ENCODE measurements around the gene RNF26.

The RNF26 gene

DNA sequence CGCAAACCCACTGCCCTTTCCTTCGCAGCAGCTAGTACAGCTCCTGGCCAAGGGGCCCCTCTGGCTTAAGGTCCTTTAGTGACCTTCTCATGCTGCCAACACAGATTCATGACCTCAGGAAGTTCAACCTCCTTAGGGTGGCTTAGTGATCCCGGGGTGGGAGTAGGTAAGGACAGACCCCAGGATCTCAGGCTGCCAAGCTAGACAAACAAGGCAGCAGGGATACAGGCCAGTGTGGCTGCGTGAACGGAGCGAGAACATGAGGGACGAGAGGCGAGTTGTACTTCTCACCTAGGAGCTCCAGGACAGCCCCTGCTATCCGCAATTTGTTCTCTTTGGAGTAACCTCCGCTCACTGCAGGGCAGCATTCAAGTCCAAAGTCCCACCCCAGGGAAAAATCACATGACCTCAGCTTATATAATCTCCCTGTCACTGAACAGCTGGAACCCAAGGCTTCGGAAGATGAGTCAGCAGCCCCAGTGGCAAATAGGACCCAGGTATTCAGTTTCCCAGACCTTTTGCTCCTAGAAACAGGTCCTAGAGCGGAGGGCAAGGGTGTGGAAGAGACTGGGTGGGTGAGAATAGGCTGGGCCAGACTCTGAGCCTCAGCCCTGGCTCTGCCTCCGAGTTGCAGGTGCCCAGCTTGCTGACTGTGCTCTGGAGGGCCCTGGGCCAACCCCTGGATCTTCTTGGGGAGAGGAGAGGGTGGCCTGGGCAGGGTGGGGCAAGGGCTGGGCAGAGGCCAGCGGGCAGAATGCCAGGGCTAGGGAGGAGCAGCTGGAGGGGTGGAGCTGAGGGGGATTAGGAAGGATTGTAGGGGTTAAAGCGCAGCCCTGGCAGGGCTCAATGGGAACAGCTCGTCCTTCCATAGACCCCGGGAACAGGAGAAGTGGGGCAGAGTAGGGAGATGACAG is 34.1 kb downstream of the RNF26 start:
- no peaks in the 10 kb centered on the region for H3K27me3 ChIP-seq (ENCODE audit: low read length)
- H2AFZ ChIP-seq (ENCODE audit: low read depth, low read length, severe bottlenecking): no peak overlapping the region
- H4K20me1 ChIP-seq (ENCODE audit: low read depth, low read length): no peaks in the 10 kb centered on the region
- H3K27ac ChIP-seq (ENCODE audit: low read depth, low read length): no peak overlapping the region
- H3K9ac ChIP-seq (ENCODE audit: low read length): no peak overlapping the region
- H3K36me3 ChIP-seq (ENCODE audit: low read length): no peaks in the 10 kb centered on the region
- H3K4me3 ChIP-seq (ENCODE audit: insufficient read depth, low read length, poor library complexity, severe bottlenecking): no peak overlapping the region
- H3K9me3 ChIP-seq (ENCODE audit: insufficient read depth, low read length): no peaks in the 10 kb centered on the region
- no peaks in the 10 kb centered on the region for H3F3A ChIP-seq (ENCODE audit: insufficient read depth)
- no peak for TF ChIP-seq EZH2phosphoT487 (conservative IDR thresholded peaks at IDR 0.05; ENCODE audit: low read length)
- TF ChIP-seq, protein P1, sequence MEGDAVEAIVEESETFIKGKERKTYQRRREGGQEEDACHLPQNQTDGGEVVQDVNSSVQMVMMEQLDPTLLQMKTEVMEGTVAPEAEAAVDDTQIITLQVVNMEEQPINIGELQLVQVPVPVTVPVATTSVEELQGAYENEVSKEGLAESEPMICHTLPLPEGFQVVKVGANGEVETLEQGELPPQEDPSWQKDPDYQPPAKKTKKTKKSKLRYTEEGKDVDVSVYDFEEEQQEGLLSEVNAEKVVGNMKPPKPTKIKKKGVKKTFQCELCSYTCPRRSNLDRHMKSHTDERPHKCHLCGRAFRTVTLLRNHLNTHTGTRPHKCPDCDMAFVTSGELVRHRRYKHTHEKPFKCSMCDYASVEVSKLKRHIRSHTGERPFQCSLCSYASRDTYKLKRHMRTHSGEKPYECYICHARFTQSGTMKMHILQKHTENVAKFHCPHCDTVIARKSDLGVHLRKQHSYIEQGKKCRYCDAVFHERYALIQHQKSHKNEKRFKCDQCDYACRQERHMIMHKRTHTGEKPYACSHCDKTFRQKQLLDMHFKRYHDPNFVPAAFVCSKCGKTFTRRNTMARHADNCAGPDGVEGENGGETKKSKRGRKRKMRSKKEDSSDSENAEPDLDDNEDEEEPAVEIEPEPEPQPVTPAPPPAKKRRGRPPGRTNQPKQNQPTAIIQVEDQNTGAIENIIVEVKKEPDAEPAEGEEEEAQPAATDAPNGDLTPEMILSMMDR (IDR thresholded peaks at IDR 0.05; ENCODE audit: insufficient read depth, low read length, poor library complexity, severe bottlenecking): no peak
- H3K4me2 ChIP-seq (ENCODE audit: low read depth, low read length, poor library complexity, severe bottlenecking): no peak overlapping the region
- H3K79me2 ChIP-seq (ENCODE audit: insufficient read depth, low read length): no peaks in the 10 kb centered on the region
- no peaks in the 10 kb centered on the region for H3K9me2 ChIP-seq (replicated peaks; ENCODE audit: insufficient read depth, low read length)

DNA sequence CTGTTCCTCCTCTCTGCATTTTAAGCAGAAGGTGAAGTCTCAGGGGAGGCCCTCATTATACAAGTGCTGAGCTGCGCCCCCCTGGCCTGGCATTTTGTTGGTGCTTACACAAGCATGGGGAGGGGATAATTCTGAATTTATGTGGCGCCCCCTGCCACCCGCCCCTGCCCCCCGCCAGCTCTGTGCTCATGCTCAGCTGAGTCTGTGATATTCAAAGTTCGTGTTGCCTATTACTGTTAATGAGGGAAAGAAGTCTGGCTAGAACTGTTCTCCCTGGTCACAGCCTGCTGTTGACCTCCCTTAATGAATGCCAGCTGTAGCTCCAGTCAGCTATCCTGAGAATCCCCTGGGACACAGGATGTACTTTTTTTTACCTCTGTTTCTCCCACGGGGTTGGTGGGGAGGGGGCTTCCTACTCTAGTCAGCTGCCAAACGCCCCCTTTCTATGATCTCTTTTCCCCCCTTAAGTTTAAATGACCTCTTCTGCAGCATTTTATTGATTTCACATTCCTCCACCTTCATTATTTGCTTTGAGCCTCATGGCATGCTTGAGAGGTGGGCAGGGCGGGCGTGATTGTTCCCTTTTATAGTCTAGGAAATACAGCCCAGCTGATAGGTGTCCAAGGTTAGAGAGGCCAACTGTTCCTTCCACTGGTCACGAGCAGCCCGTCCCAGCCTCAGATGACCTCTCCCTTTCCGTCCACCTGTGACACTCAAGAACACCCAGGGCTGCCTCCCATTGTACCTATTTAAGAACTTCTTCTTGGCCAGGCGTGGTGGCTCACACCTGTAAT is 35.0 kb downstream of the RNF26 start:
- Histone ChIP-seq H4K20me1 (ENCODE audit: low read depth, low read length) (no peaks in the 10 kb centered on the region), H3K9me3 (ENCODE audit: insufficient read depth, low read length) (no peaks in the 10 kb centered on the region), H3K4me2 (ENCODE audit: low read depth, low read length, poor library complexity, severe bottlenecking) (no peak overlapping the region), H3K36me3 (ENCODE audit: low read length) (no peaks in the 10 kb centered on the region), H3K9me2 (replicated peaks; ENCODE audit: insufficient read depth, low read length) (no peaks in the 10 kb centered on the region), H3K79me2 (ENCODE audit: insufficient read depth, low read length) (no peaks in the 10 kb centered on the region), H3K4me3 (ENCODE audit: insufficient read depth, low read length, poor library complexity, severe bottlenecking) (no peak overlapping the region), H3K27ac (ENCODE audit: low read depth, low read length) (no peak overlapping the region), H2AFZ (ENCODE audit: low read depth, low read length, severe bottlenecking) (no peak overlapping the region), H3F3A (ENCODE audit: insufficient read depth) (no peaks in the 10 kb centered on the region), H3K27me3 (ENCODE audit: low read length) (no peaks in the 10 kb centered on the region), H3K9ac (ENCODE audit: low read length) (no peak overlapping the region)
- no peak for TF ChIP-seq EZH2phosphoT487 (conservative IDR thresholded peaks at IDR 0.05; ENCODE audit: low read length)
- TF ChIP-seq, protein P1 (IDR thresholded peaks at IDR 0.05; ENCODE audit: insufficient read depth, low read length, poor library complexity, severe bottlenecking): no peak

DNA sequence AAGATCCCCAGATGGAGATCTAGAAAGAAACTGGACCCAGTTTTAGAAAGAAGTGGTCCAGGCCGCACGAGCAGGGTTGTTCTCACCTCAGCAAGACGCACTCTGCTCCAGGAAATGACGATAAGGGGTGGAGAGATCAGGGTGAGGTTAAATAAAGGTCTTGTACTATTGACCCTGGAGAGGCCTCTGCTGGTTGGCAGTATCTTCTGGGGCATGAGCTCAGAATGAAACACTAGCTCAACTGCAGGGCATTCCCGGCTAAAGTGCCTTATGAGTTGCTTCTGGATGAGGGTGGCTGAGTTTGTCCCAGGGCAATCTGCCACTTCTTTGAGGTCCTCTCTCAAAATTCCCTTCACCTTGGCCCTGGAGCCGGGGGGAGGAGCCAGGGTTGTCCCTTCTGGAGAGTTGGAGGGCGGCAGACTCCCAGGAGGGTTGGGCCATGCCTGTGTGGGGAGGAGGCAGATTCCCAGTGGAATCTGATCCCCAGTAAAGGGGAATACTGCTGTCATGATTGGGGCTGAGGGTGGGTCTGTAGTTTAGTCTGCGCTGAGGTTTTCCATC is 36.2 kb downstream of the RNF26 start:
- H3K27me3 ChIP-seq (ENCODE audit: low read length): no peaks in the 10 kb centered on the region
- H3K27ac ChIP-seq (ENCODE audit: low read depth, low read length): no peak overlapping the region
- H3K9me2 ChIP-seq (replicated peaks; ENCODE audit: insufficient read depth, low read length): no peaks in the 10 kb centered on the region
- no peak overlapping the region for H3K4me2 ChIP-seq (ENCODE audit: low read depth, low read length, poor library complexity, severe bottlenecking)
- no peaks in the 10 kb centered on the region for H3K9me3 ChIP-seq (ENCODE audit: insufficient read depth, low read length)
- H3K36me3 ChIP-seq (ENCODE audit: low read length): no peaks in the 10 kb centered on the region
- no peaks in the 10 kb centered on the region for H3K79me2 ChIP-seq (ENCODE audit: insufficient read depth, low read length)
- no peaks in the 10 kb centered on the region for H3F3A ChIP-seq (ENCODE audit: insufficient read depth)
- no peaks in the 10 kb centered on the region for H4K20me1 ChIP-seq (ENCODE audit: low read depth, low read length)
- H3K9ac ChIP-seq (ENCODE audit: low read length): no peak overlapping the region
- TF ChIP-seq, protein P1 (IDR thresholded peaks at IDR 0.05; ENCODE audit: insufficient read depth, low read length, poor library complexity, severe bottlenecking): no peak
- TF ChIP-seq EZH2phosphoT487 (conservative IDR thresholded peaks at IDR 0.05; ENCODE audit: low read length): no peak
- no peak overlapping the region for H3K4me3 ChIP-seq (ENCODE audit: insufficient read depth, low read length, poor library complexity, severe bottlenecking)
- H2AFZ ChIP-seq (ENCODE audit: low read depth, low read length, severe bottlenecking): no peak overlapping the region
